B cell (primary cell): Measurements from ENCODE around the gene PLD3.

ENCODE experiments used
- EZH2 ChIP-seq: IDR thresholded peaks from 2 replicates; pipeline ENCODE4 v1.6.1; 2012; ENCODE audit warnings: borderline replicate concordance, low read depth, mild to moderate bottlenecking, moderate library complexity, low read length; ENCODE audit not compliant: insufficient read depth, poor library complexity, severe bottlenecking
- TF ChIP-seq, protein P1 (sequence below): fragments of 200-600 bp; IDR thresholded peaks from one replicate; pipeline ENCODE4 v1.8.0; 2022; ENCODE audit warnings: antibody characterized with exemption, mild to moderate bottlenecking

DNA sequence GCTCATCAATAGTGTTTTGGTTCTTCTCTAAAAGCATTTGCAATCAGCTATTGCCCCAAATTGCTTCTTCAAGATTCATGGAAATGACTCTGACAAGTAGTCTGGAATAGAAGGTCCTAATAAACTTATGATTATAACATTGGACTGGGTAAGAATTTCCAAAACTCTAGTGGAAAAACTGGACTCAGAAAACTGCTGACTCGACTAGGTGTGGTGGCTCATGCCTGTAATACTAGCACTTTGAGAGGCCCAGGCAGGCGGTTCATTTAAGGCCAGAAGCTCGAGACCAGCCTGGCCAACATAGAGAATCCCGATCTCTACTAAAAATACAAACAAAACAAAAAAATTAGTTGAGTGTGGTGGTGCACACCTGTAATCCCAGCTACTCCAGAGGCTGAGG, 47.8 kb upstream of the PLD3 start:
- TF ChIP-seq, protein P1, sequence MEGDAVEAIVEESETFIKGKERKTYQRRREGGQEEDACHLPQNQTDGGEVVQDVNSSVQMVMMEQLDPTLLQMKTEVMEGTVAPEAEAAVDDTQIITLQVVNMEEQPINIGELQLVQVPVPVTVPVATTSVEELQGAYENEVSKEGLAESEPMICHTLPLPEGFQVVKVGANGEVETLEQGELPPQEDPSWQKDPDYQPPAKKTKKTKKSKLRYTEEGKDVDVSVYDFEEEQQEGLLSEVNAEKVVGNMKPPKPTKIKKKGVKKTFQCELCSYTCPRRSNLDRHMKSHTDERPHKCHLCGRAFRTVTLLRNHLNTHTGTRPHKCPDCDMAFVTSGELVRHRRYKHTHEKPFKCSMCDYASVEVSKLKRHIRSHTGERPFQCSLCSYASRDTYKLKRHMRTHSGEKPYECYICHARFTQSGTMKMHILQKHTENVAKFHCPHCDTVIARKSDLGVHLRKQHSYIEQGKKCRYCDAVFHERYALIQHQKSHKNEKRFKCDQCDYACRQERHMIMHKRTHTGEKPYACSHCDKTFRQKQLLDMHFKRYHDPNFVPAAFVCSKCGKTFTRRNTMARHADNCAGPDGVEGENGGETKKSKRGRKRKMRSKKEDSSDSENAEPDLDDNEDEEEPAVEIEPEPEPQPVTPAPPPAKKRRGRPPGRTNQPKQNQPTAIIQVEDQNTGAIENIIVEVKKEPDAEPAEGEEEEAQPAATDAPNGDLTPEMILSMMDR: no peak
- no peak for TF ChIP-seq EZH2
